Activated B cell treated with CpG ODN at 0.5 μM for 24 hours (primary cell): ENCODE measurements around the gene ATP23. TPM values are rescaled to one million over a fixed set of nuclear protein-coding genes. Genes with fewer than 3 reads are reported as not detected.

Experiments used
- ATAC-seq: fragments of 200-7000 bp; cut with Tn5 transposase; one replicate; pipeline ENCODE4 v1.10.0; 2021; ENCODE audit warnings: low read depth, mild to moderate bottlenecking, moderate library complexity
- CTCF ChIA-PET: fragments of 350-600 bp; sonication (Branson Sonifier 250); formaldehyde crosslinking; loops from one replicate; lab custom pipeline; 2021; ENCODE audit warnings: antibody characterized with exemption; lab: Charles Lee
- POLR2A ChIA-PET: fragments of 350-600 bp; sonication (Branson Sonifier 250); formaldehyde crosslinking; loops from one replicate; lab custom pipeline; 2021; ENCODE audit warnings: antibody characterized with exemption; lab: Charles Lee
- DNase-seq: peaks from one replicate; pipeline ENCODE4 v3.0.0; 2022
- H3K27ac Mint-ChIP-seq: one replicate; pipeline ENCODE4 v1.8.0; 2020; ENCODE audit warnings: mixed read lengths
- H3K27me3 Mint-ChIP-seq: one replicate; pipeline ENCODE4 v1.8.0; 2021; ENCODE audit warnings: mixed read lengths
- H3K36me3 Mint-ChIP-seq: one replicate; pipeline ENCODE4 v1.8.0; 2021; ENCODE audit warnings: low read depth, mixed read lengths
- H3K4me1 Mint-ChIP-seq: one replicate; pipeline ENCODE4 v1.8.0; 2021; ENCODE audit warnings: mixed read lengths
- H3K4me3 Mint-ChIP-seq: one replicate; pipeline ENCODE4 v1.8.0; 2020; ENCODE audit warnings: mild to moderate bottlenecking, mixed read lengths
- H3K9me3 Mint-ChIP-seq: one replicate; pipeline ENCODE4 v1.8.0; 2020; ENCODE audit warnings: mixed read lengths
- CTCF ChIP-seq: fragments of 200-600 bp; IDR thresholded peaks from one replicate; pipeline ENCODE4 v1.8.0; 2022; ENCODE audit warnings: antibody characterized with exemption, mild to moderate bottlenecking
- intact Hi-C: fragments of 100-400 bp; cut with micrococcal nuclease; formaldehyde crosslinking; loops from one replicate; pipeline ENCODE4 v1.15.1; 2024
- total RNA-seq: library from RNA; stranded (reverse); gene quantifications from 2 replicates; pipeline ENCODE4 v1.2.3, GENCODE V29; 2022

ATP23 gene
- total RNA-seq, 1 donor from 2014 or later: 3.0 TPM

DNA sequence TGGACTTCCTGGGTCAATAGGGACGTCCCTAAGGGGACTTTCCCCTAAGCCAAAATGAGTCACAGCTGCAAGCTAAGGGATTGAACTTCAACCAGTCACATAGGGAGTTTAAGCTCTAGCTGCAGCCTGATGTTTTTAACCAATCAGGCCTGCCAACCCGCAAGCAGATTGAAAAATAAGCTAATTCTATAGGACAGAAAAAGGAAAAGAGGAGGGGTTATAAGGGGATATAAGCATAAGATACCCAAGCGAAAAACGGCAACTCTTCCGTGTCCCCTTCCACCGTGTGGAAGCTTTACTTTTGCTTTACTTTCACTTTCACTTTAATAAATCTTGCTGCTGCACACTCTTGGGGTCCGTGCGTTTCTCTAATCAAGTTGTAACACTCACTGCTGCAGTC, 24.4 kb downstream of the ATP23 start:
- DNase-seq (no peak), ATAC-seq (no peak)
- CTCF ChIA-PET: no interaction called here
- no peak for TF ChIP-seq CTCF
- Mint-ChIP-seq H3K4me1 (no peaks in the 10 kb centered on the region), H3K36me3 (no peaks in the 10 kb centered on the region), H3K9me3 (peaks cover 47% of the 10 kb centered on the region), H3K4me3 (no peak overlapping the region), H3K27ac (no peak overlapping the region), H3K27me3 (no peaks in the 10 kb centered on the region)
- intact Hi-C loops: no loop called here
- POLR2A ChIA-PET: no interaction called here

DNA sequence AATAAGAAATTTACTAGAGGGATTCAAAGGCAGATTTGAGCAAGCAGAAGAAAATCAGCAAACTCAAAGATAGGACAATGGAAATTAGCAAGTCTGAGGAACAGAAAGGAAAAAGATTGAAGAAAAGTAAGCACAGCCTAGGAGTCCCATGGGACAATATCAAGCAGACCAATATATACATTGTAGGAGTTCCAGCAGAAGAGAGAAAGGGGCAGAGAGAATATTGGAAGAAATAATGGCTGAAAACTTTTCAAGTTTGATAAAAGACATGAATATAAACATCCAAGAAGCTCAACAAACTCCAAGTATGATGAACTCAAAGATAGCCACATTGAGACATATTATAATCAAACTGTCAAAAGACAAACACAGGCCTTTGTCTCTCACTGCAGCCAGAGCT, 25.2 kb downstream of the ATP23 start:
- H3K9me3 Mint-ChIP-seq: peaks cover 43% of the 10 kb centered on the region
- H3K27me3 Mint-ChIP-seq: no peaks in the 10 kb centered on the region
- no peak overlapping the region for H3K27ac Mint-ChIP-seq
- no peaks in the 10 kb centered on the region for H3K36me3 Mint-ChIP-seq
- no peak for TF ChIP-seq CTCF
- ATAC-seq (no peak), DNase-seq (no peak)
- intact Hi-C loops: no loop called here
- ChIA-PET POLR2A (no interaction called here), CTCF (no interaction called here)
- no peak overlapping the region for H3K4me3 Mint-ChIP-seq
- H3K4me1 Mint-ChIP-seq: no peaks in the 10 kb centered on the region

DNA sequence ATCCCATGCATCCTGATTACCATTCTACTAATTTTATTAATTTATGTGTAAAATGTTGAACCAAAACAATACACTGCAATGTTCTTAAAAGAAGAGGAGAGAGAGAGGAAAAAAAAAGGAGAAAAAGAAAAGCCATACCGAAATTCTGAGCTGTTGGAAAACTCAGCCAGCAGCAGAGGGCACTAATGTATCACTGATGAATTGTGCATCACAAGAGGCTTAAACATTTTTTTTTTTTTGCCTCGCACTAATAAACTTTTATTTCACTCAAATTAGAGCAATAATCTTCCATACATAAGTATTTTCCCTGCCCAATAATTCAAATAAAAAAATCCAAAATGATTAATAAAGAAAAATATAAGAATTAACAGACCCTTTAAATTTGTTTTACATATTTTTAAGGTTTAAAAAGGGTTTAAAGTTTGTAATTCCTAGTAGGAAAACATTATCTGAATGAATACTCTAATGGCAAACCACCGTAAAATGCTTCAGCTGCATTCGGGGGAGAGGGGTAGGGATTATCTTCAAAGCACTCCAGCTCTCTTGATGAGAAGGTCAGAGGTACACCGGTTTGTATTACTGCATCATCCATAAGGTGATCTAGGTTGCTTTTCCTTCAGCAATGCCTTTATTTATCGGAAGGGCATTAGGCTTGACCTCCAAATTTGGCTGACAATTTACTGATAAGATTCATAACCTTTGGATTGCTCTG, 41.9 kb downstream of the ATP23 start:
- TF ChIP-seq CTCF: no peak
- DNase-seq: no peak
- POLR2A ChIA-PET: no interaction called here
- peaks cover 10% of the 10 kb centered on the region for H3K27me3 Mint-ChIP-seq
- ATAC-seq: no peak
- intact Hi-C loops: loop anchor here (5.0 to 10.0 kb wide), 2 partner anchors 361 to 1169 kb away; no protein-coding TSS in a partner anchor
- peaks cover 3% of the 10 kb centered on the region for H3K36me3 Mint-ChIP-seq
- peaks cover 10% of the 10 kb centered on the region for H3K9me3 Mint-ChIP-seq
- H3K4me3 Mint-ChIP-seq: no peak overlapping the region
- CTCF ChIA-PET: interaction anchor here (1.0 kb wide), 2 partner anchors 9 to 1167 kb away, joined by 3 to 4 read pairs; no protein-coding TSS in a partner anchor
- no peaks in the 10 kb centered on the region for H3K4me1 Mint-ChIP-seq
- H3K27ac Mint-ChIP-seq: no peak overlapping the region

- intact Hi-C loops: loop anchor here (5.0 to 10.0 kb wide), 2 partner anchors 361 to 1168 kb away; no protein-coding TSS in a partner anchor
- peaks cover 11% of the 10 kb centered on the region for H3K27me3 Mint-ChIP-seq
- H3K27ac Mint-ChIP-seq: no peak overlapping the region
- POLR2A ChIA-PET: no interaction called here
- peaks cover 10% of the 10 kb centered on the region for H3K9me3 Mint-ChIP-seq
- DNase-seq (no peak), ATAC-seq (no peak)
- H3K4me1 Mint-ChIP-seq: no peaks in the 10 kb centered on the region
- CTCF ChIA-PET: no interaction called here
- H3K36me3 Mint-ChIP-seq: peaks cover 3% of the 10 kb centered on the region
- no peak overlapping the region for H3K4me3 Mint-ChIP-seq
- no peak for TF ChIP-seq CTCF
Measured at GRCh38 chr12:57983858-57984505, 42.6 kb downstream of the ATP23 start.

DNA sequence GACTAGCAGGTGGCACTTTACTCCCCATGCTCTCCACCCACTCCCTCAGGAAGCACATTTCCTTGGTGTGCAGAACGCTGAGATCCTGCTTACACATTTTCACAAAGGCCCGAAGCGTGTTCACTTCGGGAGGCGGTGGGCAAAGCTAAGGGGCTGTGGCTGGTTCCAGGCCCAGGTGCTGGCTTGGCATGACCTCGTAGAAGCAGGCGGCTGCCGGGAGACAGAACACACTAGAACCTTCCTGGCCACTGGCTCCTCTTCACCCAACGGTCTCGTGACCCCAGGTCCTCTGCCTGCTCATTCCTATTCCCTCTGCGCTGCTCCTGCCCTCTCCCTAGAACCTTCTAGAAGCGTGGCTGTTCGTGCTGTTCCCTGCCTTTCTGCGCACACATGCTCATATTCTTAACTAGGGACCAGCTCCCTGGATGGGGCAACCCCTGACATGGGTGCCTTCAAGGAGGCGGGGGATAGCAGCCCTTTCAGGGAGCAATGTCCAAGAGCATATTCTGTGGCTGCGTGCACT, 43.3 kb downstream of the ATP23 start:
- H3K27ac Mint-ChIP-seq: no peak overlapping the region
- CTCF ChIA-PET: no interaction called here
- ATAC-seq (no peak), DNase-seq (no peak)
- no peak overlapping the region for H3K4me3 Mint-ChIP-seq
- peaks cover 13% of the 10 kb centered on the region for H3K27me3 Mint-ChIP-seq
- POLR2A ChIA-PET: no interaction called here
- intact Hi-C loops: loop anchor here (5.0 to 10.0 kb wide), 2 partner anchors 360 to 1168 kb away; no protein-coding TSS in a partner anchor
- H3K4me1 Mint-ChIP-seq: no peaks in the 10 kb centered on the region
- no peak for TF ChIP-seq CTCF
- peaks cover 2% of the 10 kb centered on the region for H3K36me3 Mint-ChIP-seq
- peaks cover 7% of the 10 kb centered on the region for H3K9me3 Mint-ChIP-seq
